Lower leg skin (tissue), 3 donors: ENCODE results near the gene CLN5.

Source experiments
- CTCF ChIP-seq, 3 donors: fragments of 450-650 bp; IDR thresholded peaks; one replicate each; pipeline ENCODE4 v1.5.1; 2016; ENCODE audit warnings: antibody characterized with exemption in 3 of 3, mild to moderate bottlenecking in 3 of 3, moderate library complexity in 2 of 3
- POLR2A ChIP-seq, 2 donors: fragments of 450-650 bp; IDR thresholded peaks; one replicate each; pipeline ENCODE4 v1.6.1; 2016 to 2017; ENCODE audit warnings: antibody characterized with exemption in 2 of 2, mild to moderate bottlenecking in 1 of 2, moderate library complexity in 1 of 2

GRCh38 chr13:77009011-77009410 is 17.1 kb downstream of the CLN5 start:
- no peak for TF ChIP-seq CTCF (IDR thresholded peaks at IDR 0.05)
- no peak for TF ChIP-seq POLR2A (IDR thresholded peaks at IDR 0.05)
